HG03066 (cell line): ENCODE data around the gene EIF5A2.

Source experiments
- ATAC-seq: cut with Tn5 transposase; IDR thresholded peaks from one replicate; pipeline ENCODE4 v1.9.1; 2021; ENCODE audit warnings: low read depth; ENCODE audit not compliant: unreplicated experiment

EIF5A2 gene

GRCh38 chr3:170862618-170863374, 45.6 kb downstream of the EIF5A2 start:
- ATAC-seq: no peak

- ATAC-seq: no peak
These were observed 49.8 kb downstream of the EIF5A2 start for GRCh38 chr3:170858599-170858998.

GRCh38 chr3:170852324-170852723, 56.1 kb downstream of the EIF5A2 start:
- no peak for ATAC-seq

GRCh38 chr3:170848292-170848917, 60.0 kb downstream of the EIF5A2 start:
- no peak for ATAC-seq

GRCh38 chr3:170844377-170844776, 64.1 kb downstream of the EIF5A2 start:
- ATAC-seq: no peak

GRCh38 chr3:170840291-170840859, 68.1 kb downstream of the EIF5A2 start:
- ATAC-seq: no peak

- ATAC-seq: no peak
These were observed 68.8 kb downstream of the EIF5A2 start for GRCh38 chr3:170839518-170840100.
